SK-N-MC (cell line): ENCODE results near the gene HELB.

ENCODE experiments used
- DNase-seq: peaks from one replicate; pipeline ENCODE4 v3.0.0-alpha.2; 2011; ENCODE audit warnings: low read depth, low spot score
- H3K27ac ChIP-seq: fragments of 200-600 bp; sonication (generic); 2 replicates; pipeline ENCODE4 v1.5.1; 2016; ENCODE audit warnings: mixed run types
- H3K36me3 ChIP-seq: fragments of 200-600 bp; sonication (generic); 2 replicates; pipeline ENCODE4 v1.6.1; 2017; ENCODE audit warnings: antibody characterized with exemption, low read length, mixed read lengths; ENCODE audit not compliant: insufficient read depth
- H3K4me3 ChIP-seq: fragments of 200-600 bp; sonication (generic); 2 replicates; pipeline ENCODE4 v1.5.1; 2016
- H3K9ac ChIP-seq: fragments of 200-600 bp; sonication (generic); 2 replicates; pipeline ENCODE4 v1.8.0; 2017; ENCODE audit warnings: mixed run types, mixed read lengths; ENCODE audit not compliant: insufficient read length
- H3K9me3 ChIP-seq: fragments of 200-600 bp; sonication (generic); 2 replicates; pipeline ENCODE4 v1.6.1; 2017; ENCODE audit warnings: low read depth, mild to moderate bottlenecking, antibody characterized with exemption, low read length, moderate library complexity, mixed read lengths
- EZH2 ChIP-seq: fragments of 200-600 bp; sonication (generic); IDR thresholded peaks from one replicate; pipeline ENCODE4 v1.6.1; 2017; ENCODE audit warnings: antibody characterized with exemption
- FOXP2 ChIP-seq: optimal IDR thresholded peaks from 2 replicates; pipeline ENCODE3; 2011; ENCODE audit warnings: mild to moderate bottlenecking, moderate library complexity; ENCODE audit not compliant: insufficient read depth; ENCODE audit errors: extremely low read length, control extremely low read depth
- POLR2AphosphoS5 ChIP-seq: IDR thresholded peaks from 2 replicates; pipeline ENCODE4 v1.6.1; 2012; ENCODE audit warnings: mild to moderate bottlenecking, low read depth, low read length, borderline replicate concordance

The HELB gene

DNA sequence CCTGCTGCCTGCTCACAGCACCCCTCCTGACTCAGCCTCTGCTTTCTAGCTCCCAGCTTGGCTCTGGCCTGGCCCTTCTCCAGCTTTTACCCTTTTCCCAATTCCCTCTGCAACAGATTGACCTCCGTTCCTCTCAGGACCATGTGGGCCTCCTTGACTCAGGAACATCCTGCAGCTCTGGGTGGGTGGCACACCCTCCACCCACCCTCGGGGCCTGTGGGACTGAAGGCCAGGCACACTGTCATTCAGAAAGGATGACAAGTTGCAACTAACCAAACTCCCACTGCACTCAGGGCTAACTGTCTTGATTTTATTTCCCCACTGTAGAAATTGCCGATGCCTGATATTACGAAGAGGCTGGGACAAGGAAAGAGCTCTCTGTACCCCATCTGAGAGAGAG lies 59.4 kb downstream of the HELB start:
- no peak overlapping the region for H3K27ac ChIP-seq
- no peak for DNase-seq
- no peaks in the 10 kb centered on the region for H3K9me3 ChIP-seq
- no peak overlapping the region for H3K4me3 ChIP-seq
- no peaks in the 10 kb centered on the region for H3K36me3 ChIP-seq
- H3K9ac ChIP-seq: no peak overlapping the region
- TF ChIP-seq POLR2AphosphoS5: no peak
- no peak for TF ChIP-seq FOXP2
- no peak for TF ChIP-seq EZH2

- Histone ChIP-seq H3K36me3 (no peaks in the 10 kb centered on the region), H3K9ac (no peak overlapping the region), H3K27ac (no peak overlapping the region), H3K4me3 (no peak overlapping the region), H3K9me3 (no peaks in the 10 kb centered on the region)
- no peak for DNase-seq
- no peak for TF ChIP-seq FOXP2
- TF ChIP-seq EZH2: no peak
- TF ChIP-seq POLR2AphosphoS5: no peak
Measured at GRCh38 chr12:66365718-66366490, 63.6 kb downstream of the HELB start.

- no peak overlapping the region for H3K4me3 ChIP-seq
- no peak overlapping the region for H3K27ac ChIP-seq
- no peaks in the 10 kb centered on the region for H3K9me3 ChIP-seq
- TF ChIP-seq FOXP2: no peak
- TF ChIP-seq EZH2: no peak
- no peak for TF ChIP-seq POLR2AphosphoS5
- no peak overlapping the region for H3K9ac ChIP-seq
- no peaks in the 10 kb centered on the region for H3K36me3 ChIP-seq
- DNase-seq: no peak
Measured at GRCh38 chr12:66367015-66367667, 64.8 kb downstream of the HELB start.

- no peak for DNase-seq
- H3K4me3 ChIP-seq: no peak overlapping the region
- H3K27ac ChIP-seq: no peak overlapping the region
- no peak overlapping the region for H3K9ac ChIP-seq
- TF ChIP-seq POLR2AphosphoS5: no peak
- no peak for TF ChIP-seq FOXP2
- no peak for TF ChIP-seq EZH2
- H3K36me3 ChIP-seq: no peaks in the 10 kb centered on the region
- no peaks in the 10 kb centered on the region for H3K9me3 ChIP-seq
Measured at GRCh38 chr12:66371982-66372381, 69.7 kb downstream of the HELB start.

DNA sequence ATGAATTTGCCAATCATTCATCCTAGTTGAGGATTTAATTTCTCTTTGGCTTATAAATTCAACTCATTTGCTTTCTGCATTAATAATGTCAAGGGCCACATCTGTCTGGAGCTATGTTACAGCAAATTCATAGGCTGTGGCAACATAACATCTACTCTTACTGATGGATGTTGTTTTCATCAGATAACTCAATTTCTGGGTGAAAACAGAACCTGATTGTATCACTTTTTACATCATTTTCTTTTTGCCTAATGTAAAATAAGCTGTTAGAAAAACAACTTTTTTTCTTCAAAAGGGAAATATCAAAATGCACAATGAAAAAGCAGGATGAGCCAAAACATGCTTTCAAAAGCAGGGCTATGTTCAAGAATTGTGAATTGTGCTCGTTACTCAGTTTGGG lies 73.3 kb downstream of the HELB start:
- no peak for TF ChIP-seq POLR2AphosphoS5
- TF ChIP-seq FOXP2: no peak
- no peak for TF ChIP-seq EZH2

DNA sequence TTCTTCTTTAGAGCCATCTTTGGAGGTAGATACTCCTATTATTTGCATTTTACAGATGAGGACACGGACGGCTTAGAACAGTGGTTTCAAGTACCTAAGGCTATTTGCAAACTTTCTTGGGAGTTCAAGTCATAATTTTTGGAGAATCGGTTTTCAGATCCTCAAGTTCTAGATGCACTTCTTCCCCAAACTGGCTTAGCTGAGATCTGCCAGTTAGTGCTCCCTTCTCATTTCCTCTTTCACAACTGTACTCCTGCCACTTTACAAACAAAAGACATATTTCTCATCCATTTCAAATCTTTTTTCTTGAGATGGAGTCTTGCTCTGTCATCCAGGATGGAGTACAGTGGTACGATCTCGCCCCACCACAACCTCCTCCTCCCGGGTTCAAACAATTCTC lies 77.3 kb downstream of the HELB start:
- TF ChIP-seq EZH2 (no peak), FOXP2 (no peak), POLR2AphosphoS5 (no peak)
- Histone ChIP-seq H3K27ac (no peak overlapping the region), H3K4me3 (no peak overlapping the region), H3K9ac (no peak overlapping the region), H3K36me3 (no peaks in the 10 kb centered on the region), H3K9me3 (no peaks in the 10 kb centered on the region)
- DNase-seq: no peak

More for the DNA sequence above, 73.3 kb downstream of the HELB start:
- Histone ChIP-seq H3K9me3 (no peaks in the 10 kb centered on the region), H3K9ac (no peak overlapping the region), H3K4me3 (no peak overlapping the region), H3K36me3 (no peaks in the 10 kb centered on the region), H3K27ac (peak overlapping the region; percentile 22; the same call in 1 of the 2 replicates)
- DNase-seq: no peak

DNA sequence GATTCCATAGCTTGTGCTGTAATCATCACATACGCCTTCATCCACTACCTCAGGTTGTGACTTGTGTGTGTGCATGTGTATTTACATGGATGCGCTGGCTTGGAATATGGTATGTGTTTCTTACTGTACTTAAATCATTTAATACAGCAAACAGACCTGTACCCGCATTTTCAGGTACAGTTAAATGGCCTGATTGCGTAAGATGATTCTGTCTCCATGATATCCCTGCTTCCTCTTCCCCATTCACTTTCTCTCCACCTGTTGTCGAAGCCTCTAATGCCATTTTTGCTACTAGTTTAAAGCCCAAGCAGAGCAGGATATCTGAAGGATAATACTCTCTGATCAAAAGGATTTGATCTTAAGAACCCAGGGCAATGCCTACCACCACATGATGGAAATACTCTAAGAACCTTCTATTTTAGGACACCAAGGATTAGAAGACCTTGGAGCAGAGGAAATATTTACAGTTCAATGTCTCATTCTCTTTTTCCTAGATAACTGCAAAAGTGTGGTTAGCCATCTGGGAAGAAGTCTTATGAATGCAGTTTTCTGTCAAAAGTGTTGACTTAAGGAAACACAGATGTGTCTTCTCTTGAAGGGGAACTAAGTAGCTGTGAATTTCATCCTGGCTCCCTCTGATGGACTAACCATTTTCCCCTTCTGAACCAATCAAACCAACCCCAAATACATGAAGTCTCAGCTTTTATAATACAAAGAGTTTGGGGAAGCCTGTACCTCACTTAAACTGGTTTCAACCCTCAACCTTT lies 78.7 kb downstream of the HELB start:
- TF ChIP-seq POLR2AphosphoS5 (no peak), EZH2 (no peak), FOXP2 (no peak)
- DNase-seq: no peak
- no peaks in the 10 kb centered on the region for H3K9me3 ChIP-seq
- H3K27ac ChIP-seq: no peak overlapping the region
- no peak overlapping the region for H3K9ac ChIP-seq
- no peak overlapping the region for H3K4me3 ChIP-seq
- H3K36me3 ChIP-seq: no peaks in the 10 kb centered on the region

GRCh38 chr12:66387117-66387516 lies 84.8 kb downstream of the HELB start:
- no peak overlapping the region for H3K27ac ChIP-seq
- H3K9ac ChIP-seq: no peak overlapping the region
- no peaks in the 10 kb centered on the region for H3K36me3 ChIP-seq
- H3K4me3 ChIP-seq: no peak overlapping the region
- TF ChIP-seq POLR2AphosphoS5 (no peak), FOXP2 (no peak), EZH2 (no peak)
- no peaks in the 10 kb centered on the region for H3K9me3 ChIP-seq
- no peak for DNase-seq
